ENCODE measurements around the gene MED13. TPM values are rescaled to one million over a fixed set of nuclear protein-coding genes. Genes with fewer than 3 reads are reported as not detected.

MED13 gene
- polyA plus RNA-seq, 2 of the 4 experiments (the other 2 are of a cell fraction) = 14.1 to 64.1 TPM

DNA sequence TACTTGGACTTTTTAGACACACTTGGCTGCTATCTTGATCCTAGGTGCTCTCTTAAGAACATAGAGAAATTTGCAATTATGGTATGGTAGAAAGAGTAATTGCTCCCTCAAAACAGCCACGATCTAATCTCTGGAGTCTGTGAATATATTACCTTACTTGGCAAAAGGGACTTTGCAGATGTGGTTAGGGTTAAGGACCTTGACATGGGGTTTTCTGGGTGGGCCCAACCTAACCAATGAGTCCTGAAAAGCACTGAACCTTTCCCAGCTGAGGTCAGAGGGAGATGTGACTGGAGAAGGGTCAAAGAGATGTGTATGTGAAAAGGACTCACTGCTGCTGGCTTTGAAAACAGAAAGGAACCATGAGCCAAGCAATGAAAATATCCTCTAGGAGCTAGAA, 26.7 kb upstream of the MED13 start:
- FAIRE-seq (no peak), ATAC-seq (no peak), DNase-seq (ENCODE audit: low read depth in 1 of 2, low spot score in 1 of 2) (no peak)
- no peak for TF ChIP-seq JUN (IDR thresholded peaks at IDR 0.05)
- TF ChIP-seq, protein P1, sequence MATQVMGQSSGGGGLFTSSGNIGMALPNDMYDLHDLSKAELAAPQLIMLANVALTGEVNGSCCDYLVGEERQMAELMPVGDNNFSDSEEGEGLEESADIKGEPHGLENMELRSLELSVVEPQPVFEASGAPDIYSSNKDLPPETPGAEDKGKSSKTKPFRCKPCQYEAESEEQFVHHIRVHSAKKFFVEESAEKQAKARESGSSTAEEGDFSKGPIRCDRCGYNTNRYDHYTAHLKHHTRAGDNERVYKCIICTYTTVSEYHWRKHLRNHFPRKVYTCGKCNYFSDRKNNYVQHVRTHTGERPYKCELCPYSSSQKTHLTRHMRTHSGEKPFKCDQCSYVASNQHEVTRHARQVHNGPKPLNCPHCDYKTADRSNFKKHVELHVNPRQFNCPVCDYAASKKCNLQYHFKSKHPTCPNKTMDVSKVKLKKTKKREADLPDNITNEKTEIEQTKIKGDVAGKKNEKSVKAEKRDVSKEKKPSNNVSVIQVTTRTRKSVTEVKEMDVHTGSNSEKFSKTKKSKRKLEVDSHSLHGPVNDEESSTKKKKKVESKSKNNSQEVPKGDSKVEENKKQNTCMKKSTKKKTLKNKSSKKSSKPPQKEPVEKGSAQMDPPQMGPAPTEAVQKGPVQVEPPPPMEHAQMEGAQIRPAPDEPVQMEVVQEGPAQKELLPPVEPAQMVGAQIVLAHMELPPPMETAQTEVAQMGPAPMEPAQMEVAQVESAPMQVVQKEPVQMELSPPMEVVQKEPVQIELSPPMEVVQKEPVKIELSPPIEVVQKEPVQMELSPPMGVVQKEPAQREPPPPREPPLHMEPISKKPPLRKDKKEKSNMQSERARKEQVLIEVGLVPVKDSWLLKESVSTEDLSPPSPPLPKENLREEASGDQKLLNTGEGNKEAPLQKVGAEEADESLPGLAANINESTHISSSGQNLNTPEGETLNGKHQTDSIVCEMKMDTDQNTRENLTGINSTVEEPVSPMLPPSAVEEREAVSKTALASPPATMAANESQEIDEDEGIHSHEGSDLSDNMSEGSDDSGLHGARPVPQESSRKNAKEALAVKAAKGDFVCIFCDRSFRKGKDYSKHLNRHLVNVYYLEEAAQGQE (IDR thresholded peaks at IDR 0.05) = no peak
- TF ChIP-seq, protein P2, sequence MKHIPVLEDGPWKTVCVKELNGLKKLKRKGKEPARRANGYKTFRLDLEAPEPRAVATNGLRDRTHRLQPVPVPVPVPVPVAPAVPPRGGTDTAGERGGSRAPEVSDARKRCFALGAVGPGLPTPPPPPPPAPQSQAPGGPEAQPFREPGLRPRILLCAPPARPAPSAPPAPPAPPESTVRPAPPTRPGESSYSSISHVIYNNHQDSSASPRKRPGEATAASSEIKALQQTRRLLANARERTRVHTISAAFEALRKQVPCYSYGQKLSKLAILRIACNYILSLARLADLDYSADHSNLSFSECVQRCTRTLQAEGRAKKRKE (CRISPR knock-in tag; IDR thresholded peaks at IDR 0.05; ENCODE audit: low read depth) = no peak
- no peak for TF ChIP-seq POLR2AphosphoS2 (conservative IDR thresholded peaks at IDR 0.05; ENCODE audit: low read length)
- TF ChIP-seq, protein P3, sequence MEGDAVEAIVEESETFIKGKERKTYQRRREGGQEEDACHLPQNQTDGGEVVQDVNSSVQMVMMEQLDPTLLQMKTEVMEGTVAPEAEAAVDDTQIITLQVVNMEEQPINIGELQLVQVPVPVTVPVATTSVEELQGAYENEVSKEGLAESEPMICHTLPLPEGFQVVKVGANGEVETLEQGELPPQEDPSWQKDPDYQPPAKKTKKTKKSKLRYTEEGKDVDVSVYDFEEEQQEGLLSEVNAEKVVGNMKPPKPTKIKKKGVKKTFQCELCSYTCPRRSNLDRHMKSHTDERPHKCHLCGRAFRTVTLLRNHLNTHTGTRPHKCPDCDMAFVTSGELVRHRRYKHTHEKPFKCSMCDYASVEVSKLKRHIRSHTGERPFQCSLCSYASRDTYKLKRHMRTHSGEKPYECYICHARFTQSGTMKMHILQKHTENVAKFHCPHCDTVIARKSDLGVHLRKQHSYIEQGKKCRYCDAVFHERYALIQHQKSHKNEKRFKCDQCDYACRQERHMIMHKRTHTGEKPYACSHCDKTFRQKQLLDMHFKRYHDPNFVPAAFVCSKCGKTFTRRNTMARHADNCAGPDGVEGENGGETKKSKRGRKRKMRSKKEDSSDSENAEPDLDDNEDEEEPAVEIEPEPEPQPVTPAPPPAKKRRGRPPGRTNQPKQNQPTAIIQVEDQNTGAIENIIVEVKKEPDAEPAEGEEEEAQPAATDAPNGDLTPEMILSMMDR (IDR thresholded peaks at IDR 0.05) = no peak
- no peak for TF ChIP-seq HOXB5 (CRISPR knock-in tag; IDR thresholded peaks at IDR 0.05)
- no peak for TF ChIP-seq ESRRA (IDR thresholded peaks at IDR 0.05; ENCODE audit: borderline replicate concordance, low read length)
- TF ChIP-seq CHD2 (IDR thresholded peaks at IDR 0.05; ENCODE audit: low read length, partially characterized antibody) = no peak
- no peak for TF ChIP-seq RARB (CRISPR knock-in tag; IDR thresholded peaks at IDR 0.05)
- TF ChIP-seq RCOR1 (IDR thresholded peaks at IDR 0.05; ENCODE audit: low read depth, low read length) = no peak
- TF ChIP-seq, protein P4, sequence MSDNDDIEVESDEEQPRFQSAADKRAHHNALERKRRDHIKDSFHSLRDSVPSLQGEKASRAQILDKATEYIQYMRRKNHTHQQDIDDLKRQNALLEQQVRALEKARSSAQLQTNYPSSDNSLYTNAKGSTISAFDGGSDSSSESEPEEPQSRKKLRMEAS (IDR thresholded peaks at IDR 0.05) = no peak
- TF ChIP-seq MAZ (IDR thresholded peaks at IDR 0.05; ENCODE audit: borderline replicate concordance, low read depth, low read length) = no peak
- TF ChIP-seq, protein P5, sequence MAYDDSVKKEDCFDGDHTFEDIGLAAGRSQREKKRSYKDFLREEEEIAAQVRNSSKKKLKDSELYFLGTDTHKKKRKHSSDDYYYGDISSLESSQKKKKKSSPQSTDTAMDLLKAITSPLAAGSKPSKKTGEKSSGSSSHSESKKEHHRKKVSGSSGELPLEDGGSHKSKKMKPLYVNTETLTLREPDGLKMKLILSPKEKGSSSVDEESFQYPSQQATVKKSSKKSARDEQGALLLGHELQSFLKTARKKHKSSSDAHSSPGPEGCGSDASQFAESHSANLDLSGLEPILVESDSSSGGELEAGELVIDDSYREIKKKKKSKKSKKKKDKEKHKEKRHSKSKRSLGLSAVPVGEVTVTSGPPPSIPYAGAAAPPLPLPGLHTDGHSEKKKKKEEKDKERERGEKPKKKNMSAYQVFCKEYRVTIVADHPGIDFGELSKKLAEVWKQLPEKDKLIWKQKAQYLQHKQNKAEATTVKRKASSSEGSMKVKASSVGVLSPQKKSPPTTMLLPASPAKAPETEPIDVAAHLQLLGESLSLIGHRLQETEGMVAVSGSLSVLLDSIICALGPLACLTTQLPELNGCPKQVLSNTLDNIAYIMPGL (CRISPR knock-in tag; IDR thresholded peaks at IDR 0.05; ENCODE audit: borderline replicate concordance) = no peak
- TF ChIP-seq NPAS2 (CRISPR knock-in tag; IDR thresholded peaks at IDR 0.05; ENCODE audit: borderline replicate concordance) = no peak
- TF ChIP-seq RNF2 (IDR thresholded peaks at IDR 0.05; ENCODE audit: borderline replicate concordance, low read depth) = no peak
- no peak for TF ChIP-seq FOSB (CRISPR knock-in tag; IDR thresholded peaks at IDR 0.05)
- H3K4me1 ChIP-seq = peaks cover 24% of the 10 kb centered on the region
- peak overlapping the region in 1 of 2 experiments; percentile 84; a peak in 3 of 6 replicates for H3K27ac ChIP-seq
- WGBS (ENCODE audit: missing lambda C conversion rate) = 89% methylated on average over 1 of the region's 1 CpG
- CTCF ChIA-PET = interaction anchor here (0.6 to 15.1 kb wide), 7 partner anchors 14 to 150 kb away, joined by 3 to 145 read pairs (median 5); partner anchors contain the start of gene MED13
- H3K4me3 ChIP-seq = no peak overlapping the region
- POLR2A ChIA-PET = no interaction called here
- no peak overlapping the region for H3K4me2 ChIP-seq
- no peaks in the 10 kb centered on the region for H3K9me3 ChIP-seq

DNA sequence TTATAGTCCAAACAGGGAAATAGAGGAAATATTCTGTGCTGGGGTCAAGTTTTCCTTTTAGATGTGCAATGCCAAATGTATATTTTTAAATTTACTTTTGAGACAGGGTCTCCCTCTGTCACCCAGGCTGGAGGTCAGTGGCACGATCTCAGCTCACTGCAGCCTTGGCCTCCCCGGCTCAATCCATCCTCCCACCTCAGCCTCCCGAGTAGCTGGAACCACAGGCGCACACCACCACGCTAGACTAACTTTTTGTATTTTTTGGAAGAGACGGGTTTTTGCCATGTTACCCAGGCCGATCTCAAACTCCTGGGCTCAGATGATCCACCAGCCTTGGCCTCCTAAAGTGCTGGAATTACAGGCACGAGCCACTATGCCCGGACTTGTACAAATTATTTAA, 25.8 kb upstream of the MED13 start:
- Histone ChIP-seq H3K4me2 (no peak overlapping the region), H3K27ac (no peak overlapping the region), H3K4me1 (peaks cover 24% of the 10 kb centered on the region), H3K4me3 (no peak overlapping the region), H3K9me3 (no peaks in the 10 kb centered on the region)
- TF ChIP-seq FOSL2 (IDR thresholded peaks at IDR 0.05) (no peak), FOSL2 (CRISPR knock-in tag; IDR thresholded peaks at IDR 0.05) (no peak)
- ChIA-PET CTCF (interaction anchor here (0.6 to 15.1 kb wide), 5 partner anchors 13 to 149 kb away, joined by 3 to 145 read pairs (median 8); partner anchors contain the start of gene MED13), POLR2A (no interaction called here)
- WGBS (ENCODE audit: missing lambda C conversion rate) = 88% methylated on average over 9 of the region's 9 CpGs
- ATAC-seq (no peak), FAIRE-seq (no peak), DNase-seq (ENCODE audit: low read depth in 1 of 2, low spot score in 1 of 2) (no peak)

All from A549 (cell line).